Adipose tissue (tissue), 3 donors: ENCODE measurements around the gene SRY. TPM values are rescaled to one million over a fixed set of nuclear protein-coding genes. Genes with fewer than 3 reads are reported as not detected.
"Not testable (repeated sequence)": the region's sequence is repeated elsewhere in the genome, so short reads cannot be mapped to it uniquely, and the experiment has no call there.

Experiments used
- H3K27ac ChIP-seq: one replicate; pipeline ENCODE4 v1.5.1; 2013; ENCODE audit warnings: low read depth, low read length
- WGBS, 3 donors: extraction: QIAGEN DNeasy Blood & Tissue Kit; methylation state at CpG; one replicate each; pipeline ENCODE4 v1.1.7; 2013; 5-methylcytosine and 5-hydroxymethylcytosine counted together
- polyA plus RNA-seq, 3 donors: library from polyadenylated mRNA; stranded (reverse); fragments of 200-250 nt; gene quantifications; one replicate each; pipeline ENCODE4 v1.2.3, GENCODE V29; 2013
- donor health status: healthy with polysubstance abuse.
- donor health status: Bipolar disorder and iron deficiency.
- donor health status: healthy.

SRY gene
- polyA plus RNA-seq, result under 1 TPM in 1 of 3 donors, not detected in 2; 0.13 TPM

DNA sequence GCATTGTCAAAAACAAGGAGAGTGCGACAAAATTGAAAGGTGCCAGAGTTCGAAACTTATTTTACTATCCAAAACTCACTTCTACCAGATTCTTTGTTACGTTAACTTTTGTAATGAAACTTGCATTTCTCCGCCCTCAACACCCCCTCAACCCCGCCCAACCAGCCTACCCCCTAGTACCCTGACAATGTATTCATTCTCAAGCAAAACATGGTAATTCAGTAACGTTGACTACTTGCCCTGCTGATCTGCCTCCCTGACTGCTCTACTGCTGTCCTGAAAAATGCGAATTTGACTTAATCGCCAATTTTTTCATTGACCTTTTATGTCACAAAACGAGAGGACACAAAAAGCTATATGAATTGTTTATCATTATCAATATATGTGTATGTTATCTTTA is at the start of gene SRY:
Gene SRY, minus strand, starts transcription at position 83 of the 400 bp plus-strand sequence. Its CDS starts 79 bp downstream, at position 4.
- no peak within 1 kb of the TSS for H3K27ac ChIP-seq
- 6 to 10% methylated on average over 8 to 9 of the region's 9 CpGs; no CpG with 5 or more reads in 1 of the 3 donors for WGBS, 3 donors

DNA sequence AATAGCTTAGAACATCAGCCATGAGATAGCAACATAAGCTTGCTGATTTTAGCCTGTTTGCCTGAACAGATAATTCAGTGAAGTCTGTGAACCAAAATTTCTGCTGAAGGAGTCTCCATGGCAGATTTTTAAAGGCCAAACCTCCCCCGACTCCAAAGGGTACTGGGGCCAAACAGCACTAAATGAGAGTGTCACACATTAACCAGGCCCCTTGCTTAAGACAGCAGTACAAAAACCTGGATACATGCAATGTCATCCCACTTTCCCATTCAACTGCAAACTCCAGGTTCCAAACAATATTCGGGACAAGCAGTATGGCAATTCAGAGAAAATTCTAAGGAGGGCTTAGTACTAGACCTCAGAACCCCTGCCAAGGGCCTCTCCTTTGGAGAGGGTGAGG is 49.6 kb upstream of the SRY start:
- WGBS, 3 donors, result 47 to 75% methylated on average over 2 of the region's 2 CpGs; no CpG with 5 or more reads in 1 of the 3 donors
- no peak overlapping the region for H3K27ac ChIP-seq

DNA sequence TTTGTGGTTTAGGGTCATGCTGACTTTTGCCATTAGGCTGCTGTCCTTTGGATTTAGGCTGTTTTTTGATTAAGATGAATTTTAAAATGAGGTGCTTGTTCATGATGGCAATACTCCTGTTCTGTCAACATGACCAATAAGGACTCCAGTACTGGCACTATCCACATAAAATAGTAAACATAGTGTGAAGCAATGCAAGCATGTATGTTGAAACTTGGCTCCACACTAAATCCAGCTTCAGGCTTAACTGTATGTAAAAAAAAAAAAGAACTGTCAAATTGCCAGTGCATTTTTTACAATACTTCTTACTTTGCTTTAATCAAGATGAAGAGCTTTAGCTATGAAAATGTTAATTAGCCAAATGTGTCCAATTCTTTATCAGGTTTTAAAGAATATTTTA is 47.7 kb upstream of the SRY start:
- H3K27ac ChIP-seq, result no peak overlapping the region

DNA sequence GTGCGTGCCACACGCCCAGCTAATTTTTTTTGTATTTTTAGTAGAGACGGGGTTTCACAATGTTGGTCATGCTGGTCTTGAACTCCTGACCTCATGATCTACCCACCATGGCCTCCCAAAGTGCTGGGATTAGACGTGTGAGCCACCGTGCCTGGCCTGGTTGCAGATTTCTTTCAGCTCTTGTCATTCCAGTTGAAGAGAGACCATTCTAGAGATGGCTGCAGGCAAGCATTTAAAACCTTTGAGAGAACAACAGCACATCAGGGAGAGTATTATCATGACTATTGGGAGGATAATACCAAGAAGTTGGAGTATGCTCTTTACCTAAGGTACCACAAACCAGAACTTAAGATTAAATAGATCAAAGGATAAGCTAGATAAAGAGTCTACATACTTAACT is 41.0 kb upstream of the SRY start:
- 70 to 78% methylated on average over 5 of the region's 5 CpGs; no CpG with 5 or more reads in 1 of the 3 donors for WGBS, 3 donors
- H3K27ac ChIP-seq, result no peak overlapping the region

DNA sequence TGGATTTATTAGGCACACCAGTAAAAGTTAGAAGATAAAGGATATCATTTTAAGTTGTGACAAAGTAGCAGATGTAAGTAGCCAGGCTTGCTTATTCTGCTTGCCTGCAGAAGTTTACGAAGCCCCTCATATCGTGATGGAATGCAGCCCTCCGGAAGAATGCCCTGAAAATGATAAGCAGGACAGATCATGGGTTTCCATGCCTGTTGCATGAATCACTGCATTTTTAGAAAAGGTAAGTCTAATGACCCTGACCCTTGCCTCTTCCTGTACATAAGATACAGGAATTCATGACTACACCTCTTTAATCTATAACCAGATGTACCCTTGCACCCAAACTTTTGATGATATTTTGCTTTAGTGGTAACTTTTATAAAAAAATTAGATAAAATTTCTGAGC is 37.0 kb upstream of the SRY start:
- 54 to 56% methylated on average over 3 of the region's 3 CpGs; no CpG with 5 or more reads in 1 of the 3 donors for WGBS, 3 donors
- H3K27ac ChIP-seq, result no peak overlapping the region

DNA sequence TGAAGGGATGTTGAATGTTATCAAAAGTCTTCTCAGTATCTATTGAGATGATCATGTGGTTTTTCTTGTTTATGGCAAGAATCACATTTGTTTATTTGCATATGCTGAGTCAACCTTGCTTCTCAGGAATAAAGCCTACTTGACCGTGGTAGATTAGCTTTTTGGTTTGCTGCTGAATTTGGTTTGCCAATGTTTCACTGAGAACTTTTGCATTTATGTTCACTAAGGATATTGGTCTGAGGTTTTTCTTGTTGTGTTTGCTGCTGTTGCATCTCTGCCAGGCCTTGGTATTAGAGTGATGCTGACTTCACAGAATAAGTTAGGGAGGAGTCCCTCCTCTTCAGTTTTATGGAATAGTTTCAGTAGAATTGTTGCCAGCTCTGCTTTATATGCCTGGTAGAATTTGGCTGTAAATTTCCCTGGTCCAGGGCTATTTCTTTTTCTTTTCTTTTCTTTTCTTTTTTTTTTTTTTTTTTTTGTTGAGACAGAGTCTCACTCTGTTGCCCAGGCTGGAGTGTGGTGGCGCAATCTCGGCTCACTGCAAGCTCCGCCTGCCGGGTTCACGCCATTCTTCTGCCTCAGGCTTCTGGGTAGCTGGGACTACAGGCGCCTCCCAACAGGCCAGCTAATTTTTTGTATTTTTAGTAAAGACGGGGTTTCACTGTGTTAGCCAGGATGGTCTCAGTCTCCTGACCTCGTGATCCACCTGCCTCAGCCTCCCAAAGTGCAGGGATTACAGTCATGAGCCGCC is 29.8 kb upstream of the SRY start:
- not testable (repeated sequence) for H3K27ac ChIP-seq
- 83 to 92% methylated on average over 7 to 10 of the region's 10 CpGs; no CpG with 5 or more reads in 1 of the 3 donors for WGBS, 3 donors

DNA sequence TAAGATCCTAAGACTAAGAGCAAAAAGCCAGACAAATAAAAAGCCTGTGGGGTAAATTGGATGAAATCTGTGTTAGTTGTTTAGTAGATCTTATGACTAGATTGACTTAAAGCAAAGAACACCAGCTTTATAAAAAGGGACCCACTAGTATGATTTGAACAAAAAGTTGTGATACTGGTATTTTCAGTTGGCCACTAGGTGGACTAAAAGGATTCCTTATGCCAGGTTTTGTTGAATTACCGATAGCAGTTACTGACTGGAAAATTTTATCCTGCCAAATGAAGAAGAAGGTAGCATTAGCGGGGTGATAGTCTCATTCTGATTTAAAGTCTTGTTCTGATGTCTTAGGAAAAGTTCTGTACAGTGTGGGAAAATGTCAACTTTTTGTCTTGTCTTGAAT is 12.8 kb upstream of the SRY start:
- 19 to 25% methylated on average over 2 of the region's 2 CpGs; no CpG with 5 or more reads in 1 of the 3 donors for WGBS, 3 donors
- H3K27ac ChIP-seq, result no peak overlapping the region

DNA sequence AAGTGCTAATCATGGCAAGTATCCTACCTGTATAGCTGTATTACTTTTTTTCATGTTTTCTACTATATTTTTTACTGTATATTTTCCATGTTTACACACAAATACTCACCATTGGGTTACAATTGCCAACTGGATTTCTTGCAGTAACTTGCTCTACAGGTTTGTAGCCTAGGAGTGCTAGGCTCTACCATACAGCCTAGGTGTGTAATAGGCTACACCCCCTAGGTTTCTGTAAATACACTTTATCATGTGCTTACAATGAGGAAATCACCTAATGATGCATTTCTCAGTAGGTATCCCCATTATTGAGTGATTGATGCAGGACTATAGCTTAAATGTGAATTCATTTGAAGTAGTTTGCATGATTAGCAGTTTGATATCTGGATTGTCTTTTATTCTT is 10.5 kb upstream of the SRY start:
- H3K27ac ChIP-seq, result no peak overlapping the region

DNA sequence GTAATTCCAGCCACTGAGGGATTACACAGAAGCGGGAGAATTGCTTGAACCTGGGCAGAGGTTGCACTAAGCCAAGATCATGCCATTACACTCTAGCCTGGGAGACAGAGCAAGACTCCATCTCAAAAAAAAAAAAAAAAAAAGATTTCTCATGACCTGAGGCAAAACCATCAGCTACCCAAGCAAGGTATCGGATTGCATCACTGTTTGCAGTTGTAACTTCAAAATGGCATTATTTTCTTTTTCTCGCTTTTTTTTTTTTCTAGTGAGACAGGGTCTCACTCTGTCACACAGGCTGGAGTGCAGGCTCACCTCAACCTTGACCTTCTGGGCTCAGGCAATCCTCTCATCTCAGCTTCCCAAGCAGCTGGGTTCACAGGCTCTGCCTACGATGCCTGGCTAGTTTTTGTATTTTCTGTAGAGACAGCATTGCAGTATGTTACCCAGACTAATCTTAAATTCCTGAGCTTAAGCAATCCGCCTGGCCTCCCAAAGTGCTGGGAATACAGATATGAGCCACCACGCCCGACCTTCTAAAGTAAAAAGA is 9.6 kb upstream of the SRY start:
- 75 to 78% methylated on average over 7 of the region's 7 CpGs; no CpG with 5 or more reads in 1 of the 3 donors for WGBS, 3 donors
- H3K27ac ChIP-seq, result no peak overlapping the region

DNA sequence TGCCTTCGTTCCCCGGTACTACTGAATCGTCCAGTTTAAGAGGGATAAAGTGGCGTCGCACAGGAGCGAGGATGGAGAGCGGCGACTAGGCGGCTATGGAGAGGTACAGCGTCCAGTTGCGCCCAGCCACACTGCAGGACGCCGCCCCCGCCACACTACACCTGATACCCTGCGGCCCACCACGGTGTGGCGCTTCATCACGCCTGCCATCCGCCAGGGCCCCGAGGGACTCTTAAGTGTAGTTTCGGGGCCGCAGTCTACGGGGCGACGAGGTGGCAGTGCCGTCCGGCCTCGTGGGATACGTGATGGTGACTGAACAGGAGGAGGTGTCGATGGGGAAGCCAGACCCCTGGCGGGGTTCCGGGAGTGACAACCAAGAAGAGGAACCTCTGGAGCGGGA is 2.3 kb upstream of the SRY start:
- 48 to 93% methylated on average over 28 to 33 of the region's 33 CpGs; no CpG with 5 or more reads in 1 of the 3 donors for WGBS, 3 donors
- no peak overlapping the region for H3K27ac ChIP-seq

DNA sequence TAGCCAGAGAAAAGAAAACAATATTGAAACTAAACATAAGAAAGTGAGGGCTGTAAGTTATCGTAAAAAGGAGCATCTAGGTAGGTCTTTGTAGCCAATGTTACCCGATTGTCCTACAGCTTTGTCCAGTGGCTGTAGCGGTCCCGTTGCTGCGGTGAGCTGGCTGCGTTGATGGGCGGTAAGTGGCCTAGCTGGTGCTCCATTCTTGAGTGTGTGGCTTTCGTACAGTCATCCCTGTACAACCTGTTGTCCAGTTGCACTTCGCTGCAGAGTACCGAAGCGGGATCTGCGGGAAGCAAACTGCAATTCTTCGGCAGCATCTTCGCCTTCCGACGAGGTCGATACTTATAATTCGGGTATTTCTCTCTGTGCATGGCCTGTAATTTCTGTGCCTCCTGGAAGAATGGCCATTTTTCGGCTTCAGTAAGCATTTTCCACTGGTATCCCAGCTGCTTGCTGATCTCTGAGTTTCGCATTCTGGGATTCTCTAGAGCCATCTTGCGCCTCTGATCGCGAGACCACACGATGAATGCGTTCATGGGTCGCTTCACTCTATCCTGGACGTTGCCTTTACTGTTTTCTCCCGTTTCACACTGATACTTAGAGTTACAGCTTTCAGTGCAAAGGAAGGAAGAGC is 488 bp downstream of the SRY start:
- WGBS, 3 donors, result 8 to 16% methylated on average over 28 of the region's 28 CpGs; no CpG with 5 or more reads in 1 of the 3 donors
- no peak overlapping the region for H3K27ac ChIP-seq

Other genes starting within 250 kb of the SRY start
- 100 to 1,000 TPM in 2 of 3 donors, under 1 TPM in 1; 0.21 to 506 (median 310) TPM for gene RPS4Y1, start 53.9 kb upstream of the SRY start, polyA plus RNA-seq
- 1 to 10 TPM in 2 of 3 donors, not detected in 1; 2.0 to 4.3 TPM for gene ZFY, start 147.7 kb upstream of the SRY start, polyA plus RNA-seq